Ascending aorta (tissue), 2 donors: ENCODE results near the gene LPAR1. TPM values are rescaled to one million over a fixed set of nuclear protein-coding genes. Genes with fewer than 3 reads are reported as not detected.

ENCODE experiments used
- DNase-seq, 2 donors: peaks; one replicate each; pipeline ENCODE4 v3.0.0-alpha.2; 2019; ENCODE audit warnings: low spot score in 2 of 2
- H3K27ac ChIP-seq, 2 donors: fragments of 200-600 bp; sonication (generic); one replicate each; pipeline ENCODE4 v1.5.1; 2016 to 2017; ENCODE audit warnings: mild to moderate bottlenecking in 1 of 2
- H3K27me3 ChIP-seq: fragments of 200-600 bp; sonication (generic); one replicate; pipeline ENCODE4 v1.5.1; 2017
- H3K36me3 ChIP-seq, 2 donors: fragments of 200-600 bp; sonication (generic); one replicate each; pipeline ENCODE4 v1.5.1; 2016
- H3K4me1 ChIP-seq, 2 donors: fragments of 200-600 bp; sonication (generic); one replicate each; pipeline ENCODE4 v1.5.1; 2016 to 2017; ENCODE audit warnings: mild to moderate bottlenecking in 1 of 2
- H3K4me3 ChIP-seq, 2 donors: fragments of 200-600 bp; sonication (generic); one replicate each; pipeline ENCODE4 v1.5.1; 2016 to 2017; ENCODE audit warnings: mild to moderate bottlenecking in 1 of 2
- H3K9me3 ChIP-seq, 2 donors: fragments of 200-600 bp; sonication (generic); one replicate each; pipeline ENCODE4 v1.5.1; 2016
- intact Hi-C: fragments of 100-400 bp; cut with DNase I; formaldehyde crosslinking; loops from one replicate; pipeline ENCODE4 v1.15.1; 2023
- total RNA-seq: library from RNA; depleted of rRNA; stranded (reverse); fragments of >200 nt; gene quantifications from one replicate; pipeline ENCODE4 v1.1.0, GENCODE V29; 2016
- TF ChIP-seq, protein P1 (sequence below), 3 experiments: fragments of 200-600 bp in 2 of 3; fragments of 450-650 bp in 1 of 3; sonication (generic) in 2 of 3; IDR thresholded peaks; one replicate each; pipeline ENCODE4 v1.5.1; 2016 to 2019; ENCODE audit warnings: antibody characterized with exemption in 3 of 3, mild to moderate bottlenecking in 1 of 3, moderate library complexity in 1 of 3

LPAR1 gene
- total RNA-seq, 1 donor from 2014 or later = 35.4 TPM

DNA sequence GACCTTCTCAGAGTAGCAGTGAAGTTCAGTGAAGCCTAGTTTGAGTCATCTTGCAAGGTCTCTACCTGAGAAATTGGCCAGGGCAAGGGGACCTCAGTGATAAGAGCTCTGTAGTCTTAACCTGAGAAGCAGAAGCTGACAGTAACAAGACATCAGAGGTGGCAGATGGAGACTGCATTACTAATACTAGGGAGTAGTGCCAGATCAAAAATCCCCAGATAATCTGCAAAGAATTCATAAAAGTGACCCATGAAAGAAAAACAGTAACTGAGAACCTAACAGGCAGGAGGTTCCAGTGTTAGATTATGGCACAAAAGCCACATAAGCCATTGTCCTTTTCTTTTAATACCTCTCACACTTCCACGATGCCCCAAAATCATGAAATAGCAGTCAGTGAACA, 194.1 kb downstream of the LPAR1 start:
- TF ChIP-seq, protein P1, sequence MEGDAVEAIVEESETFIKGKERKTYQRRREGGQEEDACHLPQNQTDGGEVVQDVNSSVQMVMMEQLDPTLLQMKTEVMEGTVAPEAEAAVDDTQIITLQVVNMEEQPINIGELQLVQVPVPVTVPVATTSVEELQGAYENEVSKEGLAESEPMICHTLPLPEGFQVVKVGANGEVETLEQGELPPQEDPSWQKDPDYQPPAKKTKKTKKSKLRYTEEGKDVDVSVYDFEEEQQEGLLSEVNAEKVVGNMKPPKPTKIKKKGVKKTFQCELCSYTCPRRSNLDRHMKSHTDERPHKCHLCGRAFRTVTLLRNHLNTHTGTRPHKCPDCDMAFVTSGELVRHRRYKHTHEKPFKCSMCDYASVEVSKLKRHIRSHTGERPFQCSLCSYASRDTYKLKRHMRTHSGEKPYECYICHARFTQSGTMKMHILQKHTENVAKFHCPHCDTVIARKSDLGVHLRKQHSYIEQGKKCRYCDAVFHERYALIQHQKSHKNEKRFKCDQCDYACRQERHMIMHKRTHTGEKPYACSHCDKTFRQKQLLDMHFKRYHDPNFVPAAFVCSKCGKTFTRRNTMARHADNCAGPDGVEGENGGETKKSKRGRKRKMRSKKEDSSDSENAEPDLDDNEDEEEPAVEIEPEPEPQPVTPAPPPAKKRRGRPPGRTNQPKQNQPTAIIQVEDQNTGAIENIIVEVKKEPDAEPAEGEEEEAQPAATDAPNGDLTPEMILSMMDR (IDR thresholded peaks at IDR 0.05) = no peak
- intact Hi-C loops = no loop called here
- Histone ChIP-seq H3K9me3 (no peaks in the 10 kb centered on the region), H3K4me3 (no peak overlapping the region), H3K27ac (no peak overlapping the region), H3K36me3 (no peaks in the 10 kb centered on the region), H3K4me1 (no peaks in the 10 kb centered on the region), H3K27me3 (no peaks in the 10 kb centered on the region)
- DNase-seq = no peak

DNA sequence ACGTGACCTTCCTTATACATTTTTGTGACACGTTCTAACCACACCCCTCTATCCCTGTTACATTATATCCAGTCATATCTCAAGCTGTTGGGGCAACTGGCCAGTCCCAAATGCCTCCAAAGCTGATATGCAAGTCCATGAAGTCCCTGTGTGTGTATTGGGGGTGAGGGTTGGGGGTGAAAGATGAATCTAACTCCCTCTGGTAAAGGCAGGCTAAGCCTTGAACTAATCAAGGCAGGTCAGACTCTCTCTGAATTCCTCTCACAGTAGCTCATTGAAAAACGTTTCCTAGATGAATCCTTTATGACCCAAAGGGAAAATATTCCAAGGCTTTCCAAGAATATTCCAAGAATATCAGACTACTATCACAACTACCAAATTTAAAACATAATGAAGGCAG, 195.3 kb downstream of the LPAR1 start:
- Histone ChIP-seq H3K4me3 (no peak overlapping the region), H3K4me1 (no peaks in the 10 kb centered on the region), H3K27ac (no peak overlapping the region), H3K27me3 (no peaks in the 10 kb centered on the region), H3K36me3 (no peaks in the 10 kb centered on the region), H3K9me3 (no peaks in the 10 kb centered on the region)
- TF ChIP-seq, protein P1 (IDR thresholded peaks at IDR 0.05) = no peak
- intact Hi-C loops = no loop called here
- no peak for DNase-seq

DNA sequence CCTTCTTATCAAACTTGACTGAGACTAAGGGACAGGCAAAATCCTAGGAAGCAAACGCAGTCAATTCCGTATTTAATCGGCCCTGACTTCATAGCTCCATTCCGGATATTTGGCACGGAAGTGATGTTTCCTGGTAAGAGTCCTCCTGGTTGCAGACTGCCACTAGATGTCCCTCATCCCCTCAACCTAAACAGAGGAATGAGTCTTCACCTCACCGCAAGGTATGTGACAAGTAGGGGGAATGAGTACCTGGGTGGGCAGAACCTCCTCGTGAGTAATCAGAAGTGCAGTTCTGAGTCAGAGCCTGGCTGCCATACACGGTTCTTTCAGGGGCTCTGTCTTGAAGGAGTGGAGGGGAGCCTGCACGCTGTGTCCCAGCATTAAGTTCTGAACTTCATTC, 196.1 kb downstream of the LPAR1 start:
- DNase-seq = no peak
- no peaks in the 10 kb centered on the region for H3K4me1 ChIP-seq
- no peaks in the 10 kb centered on the region for H3K27me3 ChIP-seq
- intact Hi-C loops = no loop called here
- no peak overlapping the region for H3K4me3 ChIP-seq
- TF ChIP-seq, protein P1 (IDR thresholded peaks at IDR 0.05) = no peak
- no peaks in the 10 kb centered on the region for H3K36me3 ChIP-seq
- H3K9me3 ChIP-seq = no peaks in the 10 kb centered on the region
- no peak overlapping the region for H3K27ac ChIP-seq

DNA sequence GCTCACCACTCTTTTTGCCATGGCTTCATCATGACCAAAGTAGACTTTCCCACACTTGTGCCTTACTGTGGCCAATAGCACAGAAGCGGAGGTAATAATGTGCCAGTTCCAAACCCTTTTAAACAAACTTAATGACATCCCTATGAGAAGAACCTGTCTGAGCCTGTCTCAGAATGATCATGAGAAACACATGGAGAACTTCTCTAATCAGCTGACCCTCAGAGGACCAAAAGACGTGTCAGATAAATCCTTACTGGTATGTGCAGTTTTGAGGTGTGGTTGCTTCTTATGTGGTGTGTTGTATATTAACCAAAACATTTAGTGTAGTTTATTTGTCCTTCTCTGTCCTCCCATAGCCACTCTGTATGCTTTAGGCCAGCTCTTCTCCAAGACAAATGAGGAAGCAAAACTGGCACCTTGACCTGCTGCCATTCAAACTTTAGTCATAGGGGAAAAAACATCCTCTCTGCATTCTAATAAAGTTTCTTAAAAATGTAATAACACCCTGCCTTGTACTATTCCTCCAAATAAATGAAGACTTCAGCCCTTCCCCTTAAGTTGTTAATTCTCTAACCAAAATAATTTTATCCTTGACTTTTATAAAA, 200.8 kb downstream of the LPAR1 start:
- Histone ChIP-seq H3K36me3 (no peaks in the 10 kb centered on the region), H3K4me3 (no peak overlapping the region), H3K27ac (no peak overlapping the region), H3K9me3 (no peaks in the 10 kb centered on the region), H3K27me3 (no peaks in the 10 kb centered on the region), H3K4me1 (peaks cover 0 to 3% of the 10 kb centered on the region in 2 donors)
- no peak for DNase-seq
- intact Hi-C loops = no loop called here
- TF ChIP-seq, protein P1 (IDR thresholded peaks at IDR 0.05) = no peak

DNA sequence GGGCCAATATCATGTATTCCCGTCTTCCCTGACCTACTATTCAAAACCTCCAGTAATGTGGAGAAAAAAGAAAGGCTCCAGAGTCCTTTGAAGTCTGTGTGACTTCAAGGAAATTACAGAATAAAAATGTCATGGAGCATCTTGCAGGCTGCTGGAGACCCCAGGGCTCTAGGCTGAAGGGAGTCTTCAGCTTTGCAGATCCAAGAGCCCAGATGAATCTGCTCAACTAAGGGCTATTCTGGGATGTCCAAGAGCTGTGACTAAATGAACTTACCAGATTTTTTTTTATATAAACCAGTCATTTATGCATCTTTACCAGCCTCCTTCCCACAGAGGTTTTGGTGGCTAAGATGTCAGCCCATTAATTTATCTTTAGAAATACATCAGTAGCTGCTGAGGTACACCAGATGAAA, 202.4 kb downstream of the LPAR1 start:
- no peaks in the 10 kb centered on the region for H3K27me3 ChIP-seq
- TF ChIP-seq, protein P1 (IDR thresholded peaks at IDR 0.05) = no peak
- no peaks in the 10 kb centered on the region for H3K36me3 ChIP-seq
- H3K4me1 ChIP-seq = peaks cover 0 to 3% of the 10 kb centered on the region in 2 donors
- H3K27ac ChIP-seq = no peak overlapping the region
- H3K4me3 ChIP-seq = no peak overlapping the region
- intact Hi-C loops = no loop called here
- no peak for DNase-seq
- H3K9me3 ChIP-seq = no peaks in the 10 kb centered on the region

DNA sequence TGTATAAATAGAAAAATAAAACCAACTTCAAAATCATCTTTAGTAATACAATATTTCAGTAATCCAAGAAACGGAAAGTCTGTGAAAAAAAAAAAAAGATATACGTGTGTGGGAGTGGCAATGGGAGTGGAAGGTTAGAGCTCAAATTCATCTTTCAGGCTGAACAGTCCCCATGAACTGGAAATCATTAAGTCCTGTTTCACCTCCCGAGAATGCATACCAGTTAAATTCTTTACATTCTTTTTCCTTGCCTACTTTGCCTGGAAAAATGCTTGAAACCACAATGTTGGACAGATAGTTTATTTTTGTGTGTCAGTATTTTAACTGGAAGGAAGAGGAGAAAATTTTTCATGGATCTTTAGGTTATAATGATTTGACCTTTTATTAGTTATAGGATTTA, 202.9 kb downstream of the LPAR1 start:
- TF ChIP-seq, protein P1 (IDR thresholded peaks at IDR 0.05) = no peak
- intact Hi-C loops = no loop called here
- no peak for DNase-seq
- Histone ChIP-seq H3K4me3 (no peak overlapping the region), H3K4me1 (peaks cover 0 to 3% of the 10 kb centered on the region in 2 donors), H3K27me3 (no peaks in the 10 kb centered on the region), H3K9me3 (no peaks in the 10 kb centered on the region), H3K27ac (no peak overlapping the region), H3K36me3 (no peaks in the 10 kb centered on the region)
